ENCODE data around the gene DDT.
"Not testable (repeated sequence)": the region's sequence is repeated elsewhere in the genome, so short reads cannot be mapped to it uniquely, and the experiment has no call there.

Gene DDT

GRCh38 chr22:23974345-23974744 is at the start of gene DDT:
Gene DDT, minus strand, starts transcription at chr22:23974441. Its CDS starts 27 bp downstream, at chr22:23974414.
- DNase-seq (ENCODE audit: low spot score): not testable (repeated sequence)

GRCh38 chr22:24023204-24023789 is 49.1 kb upstream of the DDT start:
- no peak for DNase-seq (ENCODE audit: low spot score)

- DNase-seq (ENCODE audit: low spot score): no peak
Measured at GRCh38 chr22:24021304-24021703, 47.1 kb upstream of the DDT start.

- DNase-seq (ENCODE audit: low spot score): no peak
Measured at GRCh38 chr22:24016156-24016555, 41.9 kb upstream of the DDT start.

- no peak for DNase-seq (ENCODE audit: low spot score)
Measured at GRCh38 chr22:24011735-24012068, 37.5 kb upstream of the DDT start.

GRCh38 chr22:24010018-24010391 is 35.8 kb upstream of the DDT start:
- no peak for DNase-seq (ENCODE audit: low spot score)

- no peak for DNase-seq (ENCODE audit: low spot score)
Measured at GRCh38 chr22:24009227-24010017, 35.2 kb upstream of the DDT start.

GRCh38 chr22:24008381-24009226 is 34.4 kb upstream of the DDT start:
- DNase-seq (ENCODE audit: low spot score): no peak

- no peak for DNase-seq (ENCODE audit: low spot score)
Measured at GRCh38 chr22:24008022-24008283, 33.7 kb upstream of the DDT start.

- DNase-seq (ENCODE audit: low spot score): no peak
Measured at GRCh38 chr22:24007253-24008021, 33.2 kb upstream of the DDT start.

GRCh38 chr22:24006914-24007214 is 32.6 kb upstream of the DDT start:
- no peak for DNase-seq (ENCODE audit: low spot score)

GRCh38 chr22:24006207-24006913 is 32.1 kb upstream of the DDT start:
- DNase-seq (ENCODE audit: low spot score): no peak

GRCh38 chr22:24005201-24005600 is 31.0 kb upstream of the DDT start, which contains the start of gene GSTT4:
Gene GSTT4, minus strand, starts transcription at chr22:24005453. Its CDS starts 97 bp downstream, at chr22:24005356.
- DNase-seq (ENCODE audit: low spot score): no peak

GRCh38 chr22:24003887-24004286 is 29.6 kb upstream of the DDT start:
- no peak for DNase-seq (ENCODE audit: low spot score)

GRCh38 chr22:24002851-24003250 is 28.6 kb upstream of the DDT start:
- no peak for DNase-seq (ENCODE audit: low spot score)

GRCh38 chr22:24002272-24002671 is 28.0 kb upstream of the DDT start:
- DNase-seq (ENCODE audit: low spot score): no peak

GRCh38 chr22:24001314-24001713 is 27.1 kb upstream of the DDT start:
- no peak for DNase-seq (ENCODE audit: low spot score)

- DNase-seq (ENCODE audit: low spot score): not testable (repeated sequence)
Measured at GRCh38 chr22:23999779-24000178, 25.5 kb upstream of the DDT start.

GRCh38 chr22:23997092-23997491 is 22.9 kb upstream of the DDT start:
- no peak for DNase-seq (ENCODE audit: low spot score)

GRCh38 chr22:23993581-23994177 is 19.4 kb upstream of the DDT start:
- DNase-seq (ENCODE audit: low spot score): not testable (repeated sequence)

GRCh38 chr22:23993080-23993479 is 18.8 kb upstream of the DDT start:
- DNase-seq (ENCODE audit: low spot score): not testable (repeated sequence)
